PC-9 (cell line): ENCODE results near the gene APBA2. TPM values are rescaled to one million over a fixed set of nuclear protein-coding genes. Genes with fewer than 3 reads are reported as not detected.

Source experiments
- BruUV-seq: library from RNA; stranded (reverse); fragments of 400-500 nt; replicated peaks from 2 replicates; lab custom pipeline; 2021; lab: Mats Ljungman, UMichigan
- CTCF ChIA-PET: fragments of 300-600 bp; sonication (Branson Sonifier 250); formaldehyde crosslinking; loops from one replicate; lab custom pipeline; 2022; ENCODE audit warnings: antibody characterized with exemption; lab: Charles Lee
- POLR2A ChIA-PET: fragments of 300-600 bp; sonication (Branson Sonifier 250); formaldehyde crosslinking; loops from one replicate; lab custom pipeline; 2022; ENCODE audit warnings: antibody characterized with exemption; ENCODE audit not compliant: unreplicated experiment; lab: Charles Lee
- DNase-seq, 2 experiments: peaks; one replicate each; pipeline versions ENCODE4 v3.0.0 to v3.0.0-alpha.2; 2015 to 2022; ENCODE audit warnings: mixed read lengths in 1 of 2
- H2AFZ ChIP-seq: fragments of 200-600 bp; sonication (generic); 2 replicates; pipeline ENCODE4 v1.8.1; 2017; ENCODE audit warnings: antibody characterized with exemption
- H3F3A ChIP-seq: fragments of 200-600 bp; sonication (generic); 2 replicates; pipeline ENCODE4 v1.8.1; 2017; ENCODE audit warnings: antibody characterized with exemption, mild to moderate bottlenecking, low read depth; ENCODE audit not compliant: insufficient read depth
- H3K27ac ChIP-seq: fragments of 200-600 bp; sonication (generic); 2 replicates; pipeline ENCODE4 v1.6.1; 2016; ENCODE audit warnings: mixed run types
- H3K27me3 ChIP-seq: fragments of 200-600 bp; sonication (generic); 2 replicates; pipeline ENCODE4 v1.6.1; 2016; ENCODE audit warnings: low read depth, mixed run types; ENCODE audit not compliant: insufficient read depth
- H3K36me3 ChIP-seq: fragments of 200-600 bp; sonication (generic); 2 replicates; pipeline ENCODE4 v1.6.1; 2016; ENCODE audit warnings: low read depth, mixed run types
- H3K4me1 ChIP-seq: fragments of 200-600 bp; sonication (generic); replicated peaks from 2 replicates; pipeline ENCODE4 v1.6.1; 2016; ENCODE audit warnings: mixed run types; ENCODE audit not compliant: insufficient read depth
- H3K4me2 ChIP-seq: fragments of 200-600 bp; sonication (generic); 2 replicates; pipeline ENCODE4 v1.6.1; 2017; ENCODE audit warnings: mixed run types
- H3K4me3 ChIP-seq: fragments of 200-600 bp; sonication (generic); 2 replicates; pipeline ENCODE4 v1.6.1; 2016; ENCODE audit warnings: mixed run types
- H3K79me2 ChIP-seq: fragments of 200-600 bp; sonication (generic); 2 replicates; pipeline ENCODE4 v1.6.1; 2017; ENCODE audit warnings: low read depth, mixed run types
- H3K9me2 ChIP-seq: fragments of 200-600 bp; sonication (generic); 2 replicates; pipeline ENCODE4 v1.8.1; 2017; ENCODE audit warnings: mild to moderate bottlenecking; ENCODE audit not compliant: insufficient read depth
- H3K9me3 ChIP-seq: fragments of 200-600 bp; sonication (generic); 2 replicates; pipeline ENCODE4 v1.8.1; 2016; ENCODE audit warnings: low read depth; ENCODE audit not compliant: insufficient read depth
- H4K20me1 ChIP-seq: fragments of 200-600 bp; sonication (generic); 2 replicates; pipeline ENCODE4 v1.8.1; 2017; ENCODE audit not compliant: insufficient read depth
- CTCF ChIP-seq: fragments of 200-600 bp; sonication (generic); conservative IDR thresholded peaks from 2 replicates; pipeline ENCODE4 v1.6.1; 2017; ENCODE audit warnings: mixed run types, antibody characterized with exemption, mild to moderate bottlenecking, moderate library complexity
- EZH2 ChIP-seq: fragments of 200-600 bp; sonication (generic); IDR thresholded peaks from 2 replicates; pipeline ENCODE4 v1.8.0; 2017; ENCODE audit warnings: antibody characterized with exemption, low read depth
- intact Hi-C: fragments of 100-400 bp; cut with micrococcal nuclease; formaldehyde crosslinking; loops from one replicate; pipeline ENCODE4 v1.10.0; 2022; ENCODE audit not compliant: unreplicated experiment
- total RNA-seq: library from RNA; stranded (reverse); gene quantifications from 2 replicates; pipeline ENCODE4 v1.2.3, GENCODE V29; 2021

The APBA2 gene
- total RNA-seq, 1 experiment from 2014 or later = not detected

- ChIA-PET POLR2A (no interaction called here), CTCF (no interaction called here)
- no TSS peak for BruUV-seq
- peaks cover 51% of the 10 kb centered on the region for H3K27me3 ChIP-seq
- intact Hi-C loops = no loop called here
- no peak overlapping the region for H2AFZ ChIP-seq
- no peak overlapping the region for H3K4me3 ChIP-seq
- no peaks in the 10 kb centered on the region for H3K9me3 ChIP-seq
- no peaks in the 10 kb centered on the region for H3K79me2 ChIP-seq
- TF ChIP-seq CTCF (no peak), EZH2 (no peak)
- H4K20me1 ChIP-seq = no peaks in the 10 kb centered on the region
- H3F3A ChIP-seq = no peaks in the 10 kb centered on the region
- H3K4me1 ChIP-seq = no peaks in the 10 kb centered on the region
- no peak for DNase-seq
- no peak overlapping the region for H3K4me2 ChIP-seq
- H3K36me3 ChIP-seq = no peaks in the 10 kb centered on the region
- no peaks in the 10 kb centered on the region for H3K9me2 ChIP-seq
- H3K27ac ChIP-seq = no peak overlapping the region
Observed at GRCh38 chr15:29067949-29068348, 182.2 kb downstream of the APBA2 start.

- TF ChIP-seq EZH2 = no peak
- no peak for TF ChIP-seq CTCF
- POLR2A ChIA-PET = no interaction called here
- H3F3A ChIP-seq = no peaks in the 10 kb centered on the region
- H3K36me3 ChIP-seq = no peaks in the 10 kb centered on the region
- no peaks in the 10 kb centered on the region for H3K79me2 ChIP-seq
- H3K9me2 ChIP-seq = no peaks in the 10 kb centered on the region
- no peak overlapping the region for H3K4me2 ChIP-seq
- H3K27ac ChIP-seq = no peak overlapping the region
- H3K4me3 ChIP-seq = no peak overlapping the region
- no TSS peak for BruUV-seq
- no peaks in the 10 kb centered on the region for H3K9me3 ChIP-seq
- H3K4me1 ChIP-seq = no peaks in the 10 kb centered on the region
- DNase-seq = no peak
- H4K20me1 ChIP-seq = no peaks in the 10 kb centered on the region
- no peak overlapping the region for H2AFZ ChIP-seq
- CTCF ChIA-PET = no interaction called here
- intact Hi-C loops = no loop called here
- peaks cover 38% of the 10 kb centered on the region for H3K27me3 ChIP-seq
Observed at GRCh38 chr15:29070471-29071231, 184.9 kb downstream of the APBA2 start.

- no peaks in the 10 kb centered on the region for H3K9me3 ChIP-seq
- TF ChIP-seq EZH2 (no peak), CTCF (no peak)
- no peak overlapping the region for H3K4me2 ChIP-seq
- intact Hi-C loops = no loop called here
- no peak overlapping the region for H3K27ac ChIP-seq
- peaks cover 37% of the 10 kb centered on the region for H3K27me3 ChIP-seq
- H3K9me2 ChIP-seq = no peaks in the 10 kb centered on the region
- no peak for DNase-seq
- H3F3A ChIP-seq = no peaks in the 10 kb centered on the region
- ChIA-PET CTCF (no interaction called here), POLR2A (no interaction called here)
- no TSS peak for BruUV-seq
- H4K20me1 ChIP-seq = no peaks in the 10 kb centered on the region
- no peak overlapping the region for H3K4me3 ChIP-seq
- H2AFZ ChIP-seq = no peak overlapping the region
- no peaks in the 10 kb centered on the region for H3K4me1 ChIP-seq
- no peaks in the 10 kb centered on the region for H3K79me2 ChIP-seq
- no peaks in the 10 kb centered on the region for H3K36me3 ChIP-seq
Observed at GRCh38 chr15:29071232-29071881, 185.6 kb downstream of the APBA2 start.
